Stomach (tissue), 9 donors: ENCODE data around the gene CHRNA7. TPM values are rescaled to one million over a fixed set of nuclear protein-coding genes. Genes with fewer than 3 reads are reported as not detected.

Source experiments
- DNase-seq, 2 donors: peaks; one replicate each; pipeline versions ENCODE4 v3.0.0 to v3.0.0-alpha.2; 2013 to 2019
- H3K27ac ChIP-seq, 5 donors: fragments of 200-600 bp in 4 of 5; sonication (generic) in 4 of 5; one replicate each; pipeline ENCODE4 v1.5.1; 2013 to 2019; ENCODE audit warnings: mild to moderate bottlenecking in 1 of 5, moderate library complexity in 1 of 5
- H3K27me3 ChIP-seq, 3 donors: fragments of 200-600 bp; sonication (generic); one replicate each; pipeline ENCODE4 v1.5.1; 2017 to 2019; ENCODE audit warnings: mixed run types in 1 of 3
- H3K36me3 ChIP-seq, 4 donors: fragments of 200-600 bp; sonication (generic); 1 replicate in 3 of 4; 2 replicates in 1 of 4; pipeline ENCODE4 v1.5.1; 2016 to 2019
- H3K4me1 ChIP-seq, 4 donors: fragments of 200-600 bp; sonication (generic); one replicate each; pipeline ENCODE4 v1.5.1; 2016 to 2019
- H3K4me3 ChIP-seq, 4 donors: fragments of 200-600 bp; sonication (generic) in 3 of 4; one replicate each; pipeline ENCODE4 v1.5.1; 2016 to 2019; ENCODE audit warnings: mild to moderate bottlenecking in 1 of 4
- H3K9me3 ChIP-seq, 4 donors: fragments of 200-600 bp; sonication (generic); one replicate each; pipeline ENCODE4 v1.5.1; 2016 to 2019
- CTCF ChIP-seq, 7 experiments: fragments of 450-650 bp in 4 of 7; fragments of 200-600 bp in 3 of 7; sonication (generic) in 3 of 7; IDR thresholded peaks; one replicate each; pipeline ENCODE4 v1.5.1; 2016 to 2019; ENCODE audit warnings: antibody characterized with exemption in 7 of 7, control low read depth in 2 of 7, mild to moderate bottlenecking in 1 of 7
- EP300 ChIP-seq: sonication (generic); formaldehyde crosslinking; IDR thresholded peaks from one replicate; pipeline ENCODE4 v1.6.1; 2017; ENCODE audit warnings: antibody characterized with exemption
- POLR2A ChIP-seq, 4 donors: fragments of 450-650 bp; IDR thresholded peaks; one replicate each; pipeline ENCODE4 v1.6.1; 2016; ENCODE audit warnings: antibody characterized with exemption in 4 of 4, control low read depth in 2 of 4, mild to moderate bottlenecking in 1 of 4, moderate library complexity in 1 of 4
- POLR2AphosphoS5 ChIP-seq, 3 donors: sonication (generic); formaldehyde crosslinking; IDR thresholded peaks; one replicate each; pipeline ENCODE4 v1.6.1; 2016; ENCODE audit warnings: antibody characterized with exemption in 3 of 3
- WGBS, 5 donors: extraction: QIAGEN DNeasy Blood & Tissue Kit in 3 of 5; methylation state at CpG; one replicate each; pipeline versions ENCODE4 v1.1.5 to v1.1.7; 2013 to 2018; 5-methylcytosine and 5-hydroxymethylcytosine counted together
- intact Hi-C: fragments of 100-400 bp; cut with DNase I; formaldehyde crosslinking; loops from one replicate; pipeline ENCODE4 v1.15.1; 2023; ENCODE audit warnings: low total_unique reads
- polyA plus RNA-seq, 3 donors: library from polyadenylated mRNA; stranded (reverse); fragments of 200-250 nt; gene quantifications; one replicate each; pipeline ENCODE4 v1.2.3, GENCODE V29; 2013
- total RNA-seq, 5 donors: library from RNA; depleted of rRNA; stranded (reverse); fragments of >200 nt; gene quantifications; one replicate each; pipeline versions ENCODE4 v1.1.0 to v1.2.3, GENCODE V29; 2014 to 2016
- donor health status: healthy with polysubstance abuse.
- donor health status: Bipolar disorder and iron deficiency.
- donor health status: healthy.

Gene CHRNA7
- total and polyA plus RNA-seq, 8 donors: 1.1 to 131 (median 16.1) TPM

DNA sequence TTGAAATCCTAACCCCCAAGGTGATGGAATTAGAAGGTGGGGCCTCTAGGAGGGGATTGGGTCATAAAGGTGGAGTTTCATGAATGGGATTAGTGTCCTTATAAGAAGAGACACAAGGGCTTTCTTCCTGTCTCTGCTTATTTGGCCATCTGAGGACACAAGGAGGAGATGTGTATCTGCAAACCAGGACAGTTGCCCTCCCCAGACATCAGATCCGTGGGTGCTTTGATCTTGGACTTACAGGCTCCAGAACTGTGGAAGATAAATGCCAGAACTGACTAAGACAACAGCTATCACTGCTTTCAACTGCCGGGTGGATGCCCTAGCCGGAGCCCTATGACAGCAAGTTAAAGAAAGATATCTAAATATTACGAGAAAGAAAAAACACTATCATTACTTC is 94.4 kb downstream of the CHRNA7 start:
- intact Hi-C loops: no loop called here
- TF ChIP-seq EP300 (no peak), POLR2A (IDR thresholded peaks at IDR 0.05) (no peak), CTCF (IDR thresholded peaks at IDR 0.05) (no peak), POLR2AphosphoS5 (IDR thresholded peaks at IDR 0.05) (no peak)
- H3K4me3 ChIP-seq: no peak overlapping the region
- no peak for DNase-seq
- H3K4me1 ChIP-seq: no peaks in the 10 kb centered on the region
- 65 to 77% (median 73%) methylated on average over 4 of the region's 4 CpGs for WGBS, 5 donors
- H3K27me3 ChIP-seq: no peaks in the 10 kb centered on the region
- H3K27ac ChIP-seq: no peak overlapping the region
- no peaks in the 10 kb centered on the region for H3K36me3 ChIP-seq
- no peaks in the 10 kb centered on the region for H3K9me3 ChIP-seq

- DNase-seq: no peak
- H3K4me3 ChIP-seq: no peak overlapping the region
- WGBS, 5 donors: 73 to 93% (median 80%) methylated on average over 3 of the region's 3 CpGs
- H3K27me3 ChIP-seq: no peaks in the 10 kb centered on the region
- TF ChIP-seq POLR2A (IDR thresholded peaks at IDR 0.05): no peak
- TF ChIP-seq CTCF (IDR thresholded peaks at IDR 0.05): no peak
- TF ChIP-seq POLR2AphosphoS5 (IDR thresholded peaks at IDR 0.05): no peak
- TF ChIP-seq EP300: no peak
- intact Hi-C loops: no loop called here
- no peaks in the 10 kb centered on the region for H3K36me3 ChIP-seq
- no peak overlapping the region for H3K27ac ChIP-seq
- H3K4me1 ChIP-seq: no peaks in the 10 kb centered on the region
- H3K9me3 ChIP-seq: no peaks in the 10 kb centered on the region
Observed at GRCh38 chr15:32125595-32125994, 95.3 kb downstream of the CHRNA7 start.

DNA sequence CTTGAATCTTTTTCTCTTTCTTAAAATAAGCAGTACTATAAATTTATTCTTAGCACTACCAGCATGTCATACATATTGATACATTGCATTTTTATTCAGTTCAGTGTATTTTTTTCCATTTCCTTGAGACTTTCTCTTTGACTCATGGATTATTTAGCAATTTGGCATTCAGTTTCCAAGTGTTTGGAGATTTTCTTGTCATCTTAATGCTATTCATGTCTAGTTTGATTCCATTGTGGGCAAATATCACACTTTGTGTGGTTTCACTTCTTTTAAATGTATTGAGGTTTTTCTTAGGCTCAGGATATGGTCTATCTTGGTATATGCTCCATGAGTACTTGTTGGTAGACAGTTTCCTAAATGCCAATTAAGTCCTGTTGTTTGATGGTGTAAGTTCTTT is 99.5 kb downstream of the CHRNA7 start:
- TF ChIP-seq POLR2A (IDR thresholded peaks at IDR 0.05): no peak
- intact Hi-C loops: no loop called here
- H3K9me3 ChIP-seq: no peaks in the 10 kb centered on the region

GRCh38 chr15:32130823-32131222 is 100.5 kb downstream of the CHRNA7 start:
- DNase-seq: no peak
- H3K27me3 ChIP-seq: no peaks in the 10 kb centered on the region
- H3K36me3 ChIP-seq: no peaks in the 10 kb centered on the region
- no peaks in the 10 kb centered on the region for H3K9me3 ChIP-seq
- intact Hi-C loops: no loop called here
- TF ChIP-seq POLR2AphosphoS5 (IDR thresholded peaks at IDR 0.05) (no peak), CTCF (IDR thresholded peaks at IDR 0.05) (no peak), EP300 (no peak), POLR2A (IDR thresholded peaks at IDR 0.05) (no peak)
- H3K4me3 ChIP-seq: no peak overlapping the region
- 90 to 97% (median 91%) methylated on average over 3 of the region's 3 CpGs for WGBS, 5 donors
- H3K27ac ChIP-seq: no peak overlapping the region
- no peaks in the 10 kb centered on the region for H3K4me1 ChIP-seq

More for the DNA sequence above, 99.5 kb downstream of the CHRNA7 start:
- DNase-seq: no peak
- Histone ChIP-seq H3K4me1 (no peaks in the 10 kb centered on the region), H3K27me3 (no peaks in the 10 kb centered on the region), H3K27ac (no peak overlapping the region), H3K36me3 (no peaks in the 10 kb centered on the region), H3K4me3 (no peak overlapping the region)

GRCh38 chr15:32131803-32132202 is 101.5 kb downstream of the CHRNA7 start:
- Histone ChIP-seq H3K27me3 (no peaks in the 10 kb centered on the region), H3K4me3 (no peak overlapping the region), H3K27ac (no peak overlapping the region), H3K36me3 (no peaks in the 10 kb centered on the region), H3K9me3 (no peaks in the 10 kb centered on the region), H3K4me1 (no peaks in the 10 kb centered on the region)
- intact Hi-C loops: no loop called here
- TF ChIP-seq POLR2AphosphoS5 (IDR thresholded peaks at IDR 0.05) (no peak), POLR2A (IDR thresholded peaks at IDR 0.05) (no peak), CTCF (IDR thresholded peaks at IDR 0.05) (no peak), EP300 (no peak)
- 83 to 92% (median 88%) methylated on average over 4 of the region's 4 CpGs for WGBS, 5 donors
- no peak for DNase-seq
